Ammon's horn (tissue), 1 donor: Measurements from ENCODE around the gene ZNF536.

Experiments
- DNase-seq: peaks from one replicate; pipeline ENCODE4 v3.0.0-alpha.2; 2016; ENCODE audit warnings: low spot score

ZNF536 gene

GRCh38 chr19:30606114-30607050 is 234.2 kb downstream of the ZNF536 start:
- no peak for DNase-seq
